Stimulated activated CD8-positive, alpha-beta memory T cell treated with anti-CD3 and anti-CD28 coated beads, Interleukin-7, amount 100 ng/mL, for 48 hours (primary cell): ENCODE measurements around the gene C20orf144.
A peak's percentile ranks its signal among the peaks of the same experiment; 100 is the strongest.

ENCODE experiments used
- DNase-seq, 2 donors: peaks; one replicate each; pipeline ENCODE4 v3.0.0-alpha.2; 2020; ENCODE audit warnings: low read depth in 1 of 2; ENCODE audit errors: extremely low read depth in 1 of 2

C20orf144 gene

GRCh38 chr20:33676121-33676520, 14.0 kb downstream of the C20orf144 start:
- no peak for DNase-seq

- DNase-seq: no peak
These were observed 14.8 kb downstream of the C20orf144 start for GRCh38 chr20:33676652-33677645.

GRCh38 chr20:33677991-33678702, 16.0 kb downstream of the C20orf144 start:
- no peak for DNase-seq

GRCh38 chr20:33679758-33680485, 17.8 kb downstream of the C20orf144 start:
- DNase-seq: peak; percentile 37 to 55

- no peak for DNase-seq
These were observed 18.6 kb downstream of the C20orf144 start for GRCh38 chr20:33680686-33681085.

GRCh38 chr20:33681288-33681687, 19.2 kb downstream of the C20orf144 start:
- no peak for DNase-seq

- peak in 1 of 2 donors; percentile 40 for DNase-seq
These were observed 19.7 kb downstream of the C20orf144 start for GRCh38 chr20:33681728-33682353.

GRCh38 chr20:33684533-33685327, 22.6 kb downstream of the C20orf144 start:
- DNase-seq: no peak

- peak in 1 of 2 donors; percentile 52 for DNase-seq
These were observed 23.4 kb downstream of the C20orf144 start for GRCh38 chr20:33685328-33686099.

GRCh38 chr20:33686100-33686983, 24.2 kb downstream of the C20orf144 start, which contains the start of gene E2F1:
E2F1 (minus strand) TSS chr20:33686385; CDS start chr20:33686264, 121 bp downstream.
- DNase-seq: peak; percentile 91 to 97

- DNase-seq: no peak
These were observed 24.8 kb downstream of the C20orf144 start for GRCh38 chr20:33686984-33687366.

GRCh38 chr20:33687370-33687915, 25.3 kb downstream of the C20orf144 start:
- DNase-seq: no peak

- no peak for DNase-seq
These were observed 26.1 kb downstream of the C20orf144 start for GRCh38 chr20:33687993-33688937.

GRCh38 chr20:33688938-33689424, 26.9 kb downstream of the C20orf144 start:
- no peak for DNase-seq

GRCh38 chr20:33689493-33689892, 27.4 kb downstream of the C20orf144 start:
- DNase-seq: no peak

GRCh38 chr20:33689973-33690372, 27.8 kb downstream of the C20orf144 start:
- DNase-seq: peak; percentile 40 to 72
